NCI-H460 (cell line): ENCODE results near the gene HCN2. TPM values are rescaled to one million over a fixed set of nuclear protein-coding genes. Genes with fewer than 3 reads are reported as not detected.

Experiments
- total RNA-seq: library from RNA; depleted of rRNA; stranded (reverse); fragments of >200 nt; shearing (Covaris generic); gene quantifications from 2 replicates; pipeline ENCODE4 v1.2.3, GENCODE V29; 2014; rRNA removed

The HCN2 gene
- total RNA-seq, 1 experiment from 2014 or later, result 0.45 TPM

Other genes with a start within 250 kb of the HCN2 start
- gene MIER2, start 245.1 kb upstream of the HCN2 start, total RNA-seq, result 17.8 and 23.2 TPM in 2 replicates
- gene C2CD4C, start 180.7 kb upstream of the HCN2 start, total RNA-seq, result 0.05 and 0.12 TPM in 2 replicates
- 0.58 and 1.1 TPM in 2 replicates for gene SHC2, start 128.8 kb upstream of the HCN2 start, total RNA-seq
- not detected in 2 replicates for gene MADCAM1, start 93.4 kb upstream of the HCN2 start, total RNA-seq
- gene TPGS1, start 82.4 kb upstream of the HCN2 start, total RNA-seq, result 10.5 and 14.6 TPM in 2 replicates
- gene CDC34, start 58.1 kb upstream of the HCN2 start, total RNA-seq, result 60.6 and 66.0 TPM in 2 replicates
- gene GZMM, start 45.8 kb upstream of the HCN2 start, total RNA-seq, result not detected in 2 replicates
- 614 and 702 TPM in 2 replicates for gene BSG, start 17.3 kb upstream of the HCN2 start, total RNA-seq
- 25.0 and 29.9 TPM in 2 replicates for gene POLRMT, start 43.7 kb downstream of the HCN2 start, total RNA-seq
- not detected in 2 replicates for gene FGF22, start 50.0 kb downstream of the HCN2 start, total RNA-seq
- gene RNF126, start 73.3 kb downstream of the HCN2 start, total RNA-seq, result 27.0 and 33.5 TPM in 2 replicates
- gene FSTL3, start 86.5 kb downstream of the HCN2 start, total RNA-seq, result 43.3 and 51.7 TPM in 2 replicates
- gene PRSS57, start 105.6 kb downstream of the HCN2 start, total RNA-seq, result not detected in 2 replicates
- 4.2 and 7.6 TPM in 2 replicates for gene PALM, start 119.1 kb downstream of the HCN2 start, total RNA-seq
- gene MISP, start 161.2 kb downstream of the HCN2 start, total RNA-seq, result 24.1 and 30.1 TPM in 2 replicates
- 236 and 249 TPM in 2 replicates for gene PTBP1, start 207.6 kb downstream of the HCN2 start, total RNA-seq
- gene PLPPR3, start 232.1 kb downstream of the HCN2 start, total RNA-seq, result 2.6 and 3.0 TPM in 2 replicates
- 0.35 TPM in 1 of 2 replicates, not detected in the other for gene AZU1, start 238.0 kb downstream of the HCN2 start, total RNA-seq